CD14-positive monocyte (primary cell): ENCODE measurements around the gene ELAVL2. TPM values are rescaled to one million over a fixed set of nuclear protein-coding genes. Genes with fewer than 3 reads are reported as not detected.

Source experiments
- DNase-seq, 3 donors: peaks; one replicate each; pipeline ENCODE4 v3.0.0-alpha.2; 2011 to 2022
- H2AFZ ChIP-seq: 2 replicates; pipeline ENCODE4 v1.6.0; 2012; ENCODE audit warnings: mild to moderate bottlenecking, low read depth, low read length, inconsistent platforms; ENCODE audit not compliant: insufficient read depth, poor library complexity, severe bottlenecking
- H3K27ac ChIP-seq, 2 donors: 1 replicate in 1 of 2; 2 replicates in 1 of 2; pipeline ENCODE4 v1.5.1; 2012 to 2013; ENCODE audit warnings: low read length in 2 of 2, control low read depth in 1 of 2, inconsistent platforms in 1 of 2, low read depth in 1 of 2, mild to moderate bottlenecking in 1 of 2
- H3K27me3 ChIP-seq, 2 donors: one replicate each; pipeline versions ENCODE4 v1.6.0 to v1.6.1; 2011 to 2013; ENCODE audit warnings: low read length in 2 of 2; ENCODE audit not compliant: control insufficient read depth in 2 of 2, insufficient read depth in 2 of 2
- H3K36me3 ChIP-seq, 2 donors: replicated peaks in 1 of 2; 1 replicate in 1 of 2; 2 replicates in 1 of 2; pipeline versions ENCODE4 v1.5.1 to v1.6.1; 2012 to 2013; ENCODE audit warnings: low read length in 2 of 2, control low read depth in 1 of 2, inconsistent platforms in 1 of 2, mild to moderate bottlenecking in 1 of 2; ENCODE audit not compliant: insufficient read depth in 2 of 2, control insufficient read depth in 1 of 2
- H3K4me1 ChIP-seq, 2 donors: 1 replicate in 1 of 2; 2 replicates in 1 of 2; pipeline versions ENCODE4 v1.5.1 to v1.6.1; 2012 to 2013; ENCODE audit warnings: low read length in 2 of 2, control low read depth in 1 of 2, inconsistent platforms in 1 of 2, mild to moderate bottlenecking in 1 of 2, moderate library complexity in 1 of 2; ENCODE audit not compliant: insufficient read depth in 2 of 2, control insufficient read depth in 1 of 2
- H3K4me2 ChIP-seq: replicated peaks from 2 replicates; pipeline ENCODE3; 2012; ENCODE audit warnings: low read length, moderate library complexity, mild to moderate bottlenecking; ENCODE audit not compliant: poor library complexity, severe bottlenecking; ENCODE audit errors: extremely low read depth
- H3K4me3 ChIP-seq, 3 experiments: fragments of 200-600 bp in 1 of 3; sonication (generic) in 1 of 3; replicated peaks in 1 of 3; 1 replicate in 2 of 3; 2 replicates in 1 of 3; pipeline ENCODE4 v1.5.1; 2011 to 2013; ENCODE audit warnings: low read length in 3 of 3, mild to moderate bottlenecking in 3 of 3, control low read depth in 2 of 3, low read depth in 2 of 3, inconsistent platforms in 1 of 3, moderate library complexity in 1 of 3
- H3K79me2 ChIP-seq: 2 replicates; pipeline ENCODE4 v1.6.0; 2012; ENCODE audit warnings: mild to moderate bottlenecking, control low read depth, inconsistent platforms, low read length, moderate library complexity; ENCODE audit not compliant: insufficient read depth
- H3K9ac ChIP-seq: 2 replicates; pipeline ENCODE4 v1.6.0; 2017; ENCODE audit warnings: low read length, mild to moderate bottlenecking; ENCODE audit not compliant: insufficient read depth, poor library complexity, severe bottlenecking
- H3K9me3 ChIP-seq, 2 donors: replicated peaks in 1 of 2; 1 replicate in 1 of 2; 2 replicates in 1 of 2; pipeline versions ENCODE4 v1.5.1 to v1.6.1; 2012 to 2013; ENCODE audit warnings: low read length in 2 of 2, control low read depth in 1 of 2; ENCODE audit not compliant: control insufficient read depth in 1 of 2, insufficient read depth in 1 of 2
- H4K20me1 ChIP-seq: 2 replicates; pipeline ENCODE4 v1.6.0; 2012; ENCODE audit warnings: mild to moderate bottlenecking, low read length, control low read depth, moderate library complexity; ENCODE audit not compliant: insufficient read depth
- H3K27ac Mint-ChIP-seq, 7 donors: one replicate each; pipeline ENCODE4 v1.8.0; 2020; ENCODE audit warnings: mild to moderate bottlenecking in 7 of 7, mixed read lengths in 7 of 7, moderate library complexity in 6 of 7, inconsistent platforms in 2 of 7
- H3K27me3 Mint-ChIP-seq, 3 donors: one replicate each; pipeline ENCODE4 v1.8.0; 2021 to 2022; ENCODE audit warnings: low read depth in 3 of 3, mild to moderate bottlenecking in 3 of 3, mixed read lengths in 3 of 3, moderate library complexity in 3 of 3, inconsistent platforms in 1 of 3
- H3K36me3 Mint-ChIP-seq, 2 donors: one replicate each; pipeline ENCODE4 v1.8.0; 2020; ENCODE audit warnings: mixed read lengths in 2 of 2, inconsistent platforms in 1 of 2, mild to moderate bottlenecking in 1 of 2
- H3K4me1 Mint-ChIP-seq: one replicate; pipeline ENCODE4 v1.8.0; 2020; ENCODE audit warnings: mild to moderate bottlenecking, mixed read lengths
- H3K4me3 Mint-ChIP-seq, 2 donors: one replicate each; pipeline ENCODE4 v1.8.0; 2020; ENCODE audit warnings: mild to moderate bottlenecking in 2 of 2, mixed read lengths in 2 of 2, moderate library complexity in 1 of 2
- H3K9me3 Mint-ChIP-seq, 7 donors: one replicate each; pipeline ENCODE4 v1.8.0; 2020 to 2022; ENCODE audit warnings: mixed read lengths in 7 of 7, mild to moderate bottlenecking in 6 of 7, moderate library complexity in 6 of 7, inconsistent platforms in 2 of 7
- WGBS: methylation state at CpG from one replicate; pipeline ENCODE4 v1.1.5; 2013; ENCODE audit warnings: missing lambda C conversion rate; ENCODE audit not compliant: insufficient coverage; 5-methylcytosine and 5-hydroxymethylcytosine counted together
- intact Hi-C, 2 donors: fragments of 100-400 bp; cut with micrococcal nuclease; formaldehyde crosslinking; loops; one replicate each; pipeline versions ENCODE4 v1.15.0 to v1.15.1; 2023
- polyA plus RNA-seq, 3 donors: library from polyadenylated mRNA; depleted of rRNA in 1 of 3; unstranded in 2 of 3; stranded (reverse) in 1 of 3; fragments of 300-500 nt in 2 of 3; fragments of >200 nt in 1 of 3; fragmentation: Illumina TruSeq in 2 of 3; gene quantifications; 1 replicate in 2 of 3; 2 replicates in 1 of 3; pipeline ENCODE4 v1.2.3, GENCODE V29; 2012 to 2021
- TF ChIP-seq, protein P1 (sequence below): fragments of 200-600 bp; IDR thresholded peaks from one replicate; pipeline ENCODE4 v1.8.0; 2022; ENCODE audit warnings: antibody characterized with exemption, mild to moderate bottlenecking

The ELAVL2 gene
- polyA plus RNA-seq, 3 donors: not detected

GRCh38 chr9:23733495-23734078 lies 92.5 kb downstream of the ELAVL2 start:
- H3K36me3 ChIP-seq: no peaks in the 10 kb centered on the region
- Mint-ChIP-seq H3K27me3 (no peaks in the 10 kb centered on the region), H3K36me3 (no peaks in the 10 kb centered on the region), H3K27ac (no peak overlapping the region), H3K9me3 (peaks cover 0 to 6% (median 0%) of the 10 kb centered on the region in 7 donors), H3K4me1 (no peaks in the 10 kb centered on the region), H3K4me3 (no peak overlapping the region)
- no peak overlapping the region for H3K27ac ChIP-seq
- no peak overlapping the region for H3K4me2 ChIP-seq
- WGBS: no CpG with 5 or more reads among the region's 2 CpGs
- H3K79me2 ChIP-seq: no peaks in the 10 kb centered on the region
- TF ChIP-seq, protein P1, sequence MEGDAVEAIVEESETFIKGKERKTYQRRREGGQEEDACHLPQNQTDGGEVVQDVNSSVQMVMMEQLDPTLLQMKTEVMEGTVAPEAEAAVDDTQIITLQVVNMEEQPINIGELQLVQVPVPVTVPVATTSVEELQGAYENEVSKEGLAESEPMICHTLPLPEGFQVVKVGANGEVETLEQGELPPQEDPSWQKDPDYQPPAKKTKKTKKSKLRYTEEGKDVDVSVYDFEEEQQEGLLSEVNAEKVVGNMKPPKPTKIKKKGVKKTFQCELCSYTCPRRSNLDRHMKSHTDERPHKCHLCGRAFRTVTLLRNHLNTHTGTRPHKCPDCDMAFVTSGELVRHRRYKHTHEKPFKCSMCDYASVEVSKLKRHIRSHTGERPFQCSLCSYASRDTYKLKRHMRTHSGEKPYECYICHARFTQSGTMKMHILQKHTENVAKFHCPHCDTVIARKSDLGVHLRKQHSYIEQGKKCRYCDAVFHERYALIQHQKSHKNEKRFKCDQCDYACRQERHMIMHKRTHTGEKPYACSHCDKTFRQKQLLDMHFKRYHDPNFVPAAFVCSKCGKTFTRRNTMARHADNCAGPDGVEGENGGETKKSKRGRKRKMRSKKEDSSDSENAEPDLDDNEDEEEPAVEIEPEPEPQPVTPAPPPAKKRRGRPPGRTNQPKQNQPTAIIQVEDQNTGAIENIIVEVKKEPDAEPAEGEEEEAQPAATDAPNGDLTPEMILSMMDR: no peak
- intact Hi-C loops: no loop called here
- no peaks in the 10 kb centered on the region for H3K4me1 ChIP-seq
- no peak overlapping the region for H2AFZ ChIP-seq
- no peaks in the 10 kb centered on the region for H4K20me1 ChIP-seq
- H3K4me3 ChIP-seq: no peak overlapping the region
- no peaks in the 10 kb centered on the region for H3K9me3 ChIP-seq
- H3K9ac ChIP-seq: no peak overlapping the region
- no peak for DNase-seq
- no peaks in the 10 kb centered on the region for H3K27me3 ChIP-seq

GRCh38 chr9:23731353-23731752 lies 94.7 kb downstream of the ELAVL2 start:
- intact Hi-C loops: no loop called here
- WGBS: no CpG with 5 or more reads among the region's 3 CpGs
- no peak overlapping the region for H3K9ac ChIP-seq
- H3K36me3 ChIP-seq: no peaks in the 10 kb centered on the region
- H3K27me3 ChIP-seq: no peaks in the 10 kb centered on the region
- Mint-ChIP-seq H3K36me3 (no peaks in the 10 kb centered on the region), H3K27me3 (peaks cover 0 to 2% (median 0%) of the 10 kb centered on the region in 3 donors), H3K9me3 (peaks cover 0 to 5% (median 0%) of the 10 kb centered on the region in 7 donors), H3K4me1 (no peaks in the 10 kb centered on the region), H3K27ac (no peak overlapping the region), H3K4me3 (no peak overlapping the region)
- no peaks in the 10 kb centered on the region for H4K20me1 ChIP-seq
- TF ChIP-seq, protein P1: no peak
- DNase-seq: no peak
- H3K4me1 ChIP-seq: no peaks in the 10 kb centered on the region
- H3K4me3 ChIP-seq: no peak overlapping the region
- H3K79me2 ChIP-seq: no peaks in the 10 kb centered on the region
- no peak overlapping the region for H3K4me2 ChIP-seq
- no peaks in the 10 kb centered on the region for H3K9me3 ChIP-seq
- H3K27ac ChIP-seq: no peak overlapping the region
- H2AFZ ChIP-seq: no peak overlapping the region
